CD14-positive monocyte (primary cell): ENCODE results near the gene RETREG1. TPM values are rescaled to one million over a fixed set of nuclear protein-coding genes. Genes with fewer than 3 reads are reported as not detected.

Experiments
- DNase-seq, 3 donors: peaks; one replicate each; pipeline ENCODE4 v3.0.0-alpha.2; 2011 to 2022
- H2AFZ ChIP-seq: 2 replicates; pipeline ENCODE4 v1.6.0; 2012; ENCODE audit warnings: mild to moderate bottlenecking, low read depth, low read length, inconsistent platforms; ENCODE audit not compliant: insufficient read depth, poor library complexity, severe bottlenecking
- H3K27ac ChIP-seq, 2 donors: 1 replicate in 1 of 2; 2 replicates in 1 of 2; pipeline ENCODE4 v1.5.1; 2012 to 2013; ENCODE audit warnings: low read length in 2 of 2, control low read depth in 1 of 2, inconsistent platforms in 1 of 2, low read depth in 1 of 2, mild to moderate bottlenecking in 1 of 2
- H3K27me3 ChIP-seq, 2 donors: one replicate each; pipeline versions ENCODE4 v1.6.0 to v1.6.1; 2011 to 2013; ENCODE audit warnings: low read length in 2 of 2; ENCODE audit not compliant: control insufficient read depth in 2 of 2, insufficient read depth in 2 of 2
- H3K36me3 ChIP-seq, 2 donors: replicated peaks in 1 of 2; 1 replicate in 1 of 2; 2 replicates in 1 of 2; pipeline versions ENCODE4 v1.5.1 to v1.6.1; 2012 to 2013; ENCODE audit warnings: low read length in 2 of 2, control low read depth in 1 of 2, inconsistent platforms in 1 of 2, mild to moderate bottlenecking in 1 of 2; ENCODE audit not compliant: insufficient read depth in 2 of 2, control insufficient read depth in 1 of 2
- H3K4me1 ChIP-seq, 2 donors: 1 replicate in 1 of 2; 2 replicates in 1 of 2; pipeline versions ENCODE4 v1.5.1 to v1.6.1; 2012 to 2013; ENCODE audit warnings: low read length in 2 of 2, control low read depth in 1 of 2, inconsistent platforms in 1 of 2, mild to moderate bottlenecking in 1 of 2, moderate library complexity in 1 of 2; ENCODE audit not compliant: insufficient read depth in 2 of 2, control insufficient read depth in 1 of 2
- H3K4me2 ChIP-seq: replicated peaks from 2 replicates; pipeline ENCODE3; 2012; ENCODE audit warnings: low read length, moderate library complexity, mild to moderate bottlenecking; ENCODE audit not compliant: poor library complexity, severe bottlenecking; ENCODE audit errors: extremely low read depth
- H3K4me3 ChIP-seq, 3 experiments: fragments of 200-600 bp in 1 of 3; sonication (generic) in 1 of 3; replicated peaks in 1 of 3; 1 replicate in 2 of 3; 2 replicates in 1 of 3; pipeline ENCODE4 v1.5.1; 2011 to 2013; ENCODE audit warnings: low read length in 3 of 3, mild to moderate bottlenecking in 3 of 3, control low read depth in 2 of 3, low read depth in 2 of 3, inconsistent platforms in 1 of 3, moderate library complexity in 1 of 3
- H3K79me2 ChIP-seq: 2 replicates; pipeline ENCODE4 v1.6.0; 2012; ENCODE audit warnings: mild to moderate bottlenecking, control low read depth, inconsistent platforms, low read length, moderate library complexity; ENCODE audit not compliant: insufficient read depth
- H3K9ac ChIP-seq: 2 replicates; pipeline ENCODE4 v1.6.0; 2017; ENCODE audit warnings: low read length, mild to moderate bottlenecking; ENCODE audit not compliant: insufficient read depth, poor library complexity, severe bottlenecking
- H3K9me3 ChIP-seq, 2 donors: replicated peaks in 1 of 2; 1 replicate in 1 of 2; 2 replicates in 1 of 2; pipeline versions ENCODE4 v1.5.1 to v1.6.1; 2012 to 2013; ENCODE audit warnings: low read length in 2 of 2, control low read depth in 1 of 2; ENCODE audit not compliant: control insufficient read depth in 1 of 2, insufficient read depth in 1 of 2
- H4K20me1 ChIP-seq: 2 replicates; pipeline ENCODE4 v1.6.0; 2012; ENCODE audit warnings: mild to moderate bottlenecking, low read length, control low read depth, moderate library complexity; ENCODE audit not compliant: insufficient read depth
- H3K27ac Mint-ChIP-seq, 7 donors: one replicate each; pipeline ENCODE4 v1.8.0; 2020; ENCODE audit warnings: mild to moderate bottlenecking in 7 of 7, mixed read lengths in 7 of 7, moderate library complexity in 6 of 7, inconsistent platforms in 2 of 7
- H3K27me3 Mint-ChIP-seq, 3 donors: one replicate each; pipeline ENCODE4 v1.8.0; 2021 to 2022; ENCODE audit warnings: low read depth in 3 of 3, mild to moderate bottlenecking in 3 of 3, mixed read lengths in 3 of 3, moderate library complexity in 3 of 3, inconsistent platforms in 1 of 3
- H3K36me3 Mint-ChIP-seq, 2 donors: one replicate each; pipeline ENCODE4 v1.8.0; 2020; ENCODE audit warnings: mixed read lengths in 2 of 2, inconsistent platforms in 1 of 2, mild to moderate bottlenecking in 1 of 2
- H3K4me1 Mint-ChIP-seq: one replicate; pipeline ENCODE4 v1.8.0; 2020; ENCODE audit warnings: mild to moderate bottlenecking, mixed read lengths
- H3K4me3 Mint-ChIP-seq, 2 donors: one replicate each; pipeline ENCODE4 v1.8.0; 2020; ENCODE audit warnings: mild to moderate bottlenecking in 2 of 2, mixed read lengths in 2 of 2, moderate library complexity in 1 of 2
- H3K9me3 Mint-ChIP-seq, 7 donors: one replicate each; pipeline ENCODE4 v1.8.0; 2020 to 2022; ENCODE audit warnings: mixed read lengths in 7 of 7, mild to moderate bottlenecking in 6 of 7, moderate library complexity in 6 of 7, inconsistent platforms in 2 of 7
- WGBS: methylation state at CpG from one replicate; pipeline ENCODE4 v1.1.5; 2013; ENCODE audit warnings: missing lambda C conversion rate; ENCODE audit not compliant: insufficient coverage; 5-methylcytosine and 5-hydroxymethylcytosine counted together
- intact Hi-C, 2 donors: fragments of 100-400 bp; cut with micrococcal nuclease; formaldehyde crosslinking; loops; one replicate each; pipeline versions ENCODE4 v1.15.0 to v1.15.1; 2023
- polyA plus RNA-seq, 3 donors: library from polyadenylated mRNA; depleted of rRNA in 1 of 3; unstranded in 2 of 3; stranded (reverse) in 1 of 3; fragments of 300-500 nt in 2 of 3; fragments of >200 nt in 1 of 3; fragmentation: Illumina TruSeq in 2 of 3; gene quantifications; 1 replicate in 2 of 3; 2 replicates in 1 of 3; pipeline ENCODE4 v1.2.3, GENCODE V29; 2012 to 2021
- TF ChIP-seq, protein P1 (sequence below): fragments of 200-600 bp; IDR thresholded peaks from one replicate; pipeline ENCODE4 v1.8.0; 2022; ENCODE audit warnings: antibody characterized with exemption, mild to moderate bottlenecking

The RETREG1 gene
- polyA plus RNA-seq, 3 donors = 3.5 to 6.4 (median 4.7) TPM

DNA sequence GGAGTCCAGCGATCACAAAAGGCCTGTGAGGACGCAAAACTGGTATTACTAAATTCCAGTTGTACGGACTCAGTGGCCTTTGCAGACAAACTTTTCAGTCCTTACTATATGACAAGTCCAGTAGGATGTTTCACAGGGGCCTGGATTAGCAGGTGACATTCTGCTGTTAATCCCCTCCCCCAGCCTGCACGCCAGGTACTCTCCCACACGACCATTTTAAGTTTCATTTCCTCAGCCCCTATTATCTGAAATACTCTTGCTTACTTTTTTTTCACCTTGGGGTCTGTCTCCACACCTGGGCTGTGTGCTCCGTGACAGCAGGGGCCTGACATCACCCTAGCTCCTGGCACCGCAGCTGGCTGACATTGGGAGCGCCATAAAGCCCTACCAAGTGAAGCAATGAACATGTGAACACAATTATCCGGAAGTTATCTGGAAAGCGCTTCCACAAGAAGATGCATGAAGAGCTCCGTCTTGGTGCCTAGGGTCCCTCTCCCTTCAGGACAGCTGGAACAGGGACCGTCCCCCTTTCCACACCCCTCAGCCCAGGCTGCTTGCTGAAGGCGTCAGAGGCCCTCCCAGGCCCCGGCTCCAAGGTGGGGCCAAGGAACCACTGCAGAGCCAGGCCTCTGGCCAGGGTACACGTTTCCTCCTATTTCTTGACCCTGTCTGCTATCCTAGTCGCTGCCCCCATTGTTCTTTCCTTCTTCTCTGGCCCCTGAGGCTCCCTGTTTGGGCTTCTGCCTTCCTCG is 111.5 kb downstream of the RETREG1 start:
- no peaks in the 10 kb centered on the region for H3K9me3 ChIP-seq
- H2AFZ ChIP-seq = no peak overlapping the region
- DNase-seq = no peak
- no peak overlapping the region for H3K4me2 ChIP-seq
- no peaks in the 10 kb centered on the region for H3K36me3 ChIP-seq
- TF ChIP-seq, protein P1, sequence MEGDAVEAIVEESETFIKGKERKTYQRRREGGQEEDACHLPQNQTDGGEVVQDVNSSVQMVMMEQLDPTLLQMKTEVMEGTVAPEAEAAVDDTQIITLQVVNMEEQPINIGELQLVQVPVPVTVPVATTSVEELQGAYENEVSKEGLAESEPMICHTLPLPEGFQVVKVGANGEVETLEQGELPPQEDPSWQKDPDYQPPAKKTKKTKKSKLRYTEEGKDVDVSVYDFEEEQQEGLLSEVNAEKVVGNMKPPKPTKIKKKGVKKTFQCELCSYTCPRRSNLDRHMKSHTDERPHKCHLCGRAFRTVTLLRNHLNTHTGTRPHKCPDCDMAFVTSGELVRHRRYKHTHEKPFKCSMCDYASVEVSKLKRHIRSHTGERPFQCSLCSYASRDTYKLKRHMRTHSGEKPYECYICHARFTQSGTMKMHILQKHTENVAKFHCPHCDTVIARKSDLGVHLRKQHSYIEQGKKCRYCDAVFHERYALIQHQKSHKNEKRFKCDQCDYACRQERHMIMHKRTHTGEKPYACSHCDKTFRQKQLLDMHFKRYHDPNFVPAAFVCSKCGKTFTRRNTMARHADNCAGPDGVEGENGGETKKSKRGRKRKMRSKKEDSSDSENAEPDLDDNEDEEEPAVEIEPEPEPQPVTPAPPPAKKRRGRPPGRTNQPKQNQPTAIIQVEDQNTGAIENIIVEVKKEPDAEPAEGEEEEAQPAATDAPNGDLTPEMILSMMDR = no peak
- Mint-ChIP-seq H3K36me3 (no peaks in the 10 kb centered on the region), H3K4me3 (no peak overlapping the region), H3K4me1 (peaks cover 16% of the 10 kb centered on the region), H3K27me3 (peaks cover 0 to 1% (median 0%) of the 10 kb centered on the region in 3 donors), H3K9me3 (peaks cover 0 to 2% (median 0%) of the 10 kb centered on the region in 7 donors), H3K27ac (no peak overlapping the region)
- WGBS = 89% methylated on average over 17 of the region's 17 CpGs
- intact Hi-C loops = no loop called here
- no peak overlapping the region for H3K4me3 ChIP-seq
- no peak overlapping the region for H3K27ac ChIP-seq
- no peak overlapping the region for H3K9ac ChIP-seq
- H3K79me2 ChIP-seq = no peaks in the 10 kb centered on the region
- H3K4me1 ChIP-seq = peaks cover 0 to 11% of the 10 kb centered on the region in 2 donors
- H3K27me3 ChIP-seq = no peaks in the 10 kb centered on the region
- H4K20me1 ChIP-seq = no peaks in the 10 kb centered on the region

DNA sequence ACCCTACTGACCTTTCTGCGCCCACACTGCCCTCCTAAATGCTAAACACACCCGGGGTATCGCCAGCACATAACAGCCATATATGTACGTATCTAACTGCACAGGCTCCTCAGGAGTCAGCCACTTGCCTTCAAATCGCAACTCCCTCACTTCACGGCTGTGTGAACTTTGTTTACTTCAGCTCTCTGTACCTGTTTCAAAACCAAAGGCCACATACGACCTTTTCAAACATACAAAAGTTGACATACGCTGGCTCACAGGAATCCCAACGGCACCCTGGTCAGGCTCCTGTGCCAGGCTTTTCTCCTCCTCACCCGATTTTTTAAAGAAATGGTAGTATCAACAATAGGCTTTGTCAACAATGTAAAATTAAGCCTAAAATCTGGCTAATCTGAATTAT is 112.2 kb downstream of the RETREG1 start:
- Histone ChIP-seq H2AFZ (no peak overlapping the region), H3K27me3 (no peaks in the 10 kb centered on the region), H3K27ac (no peak overlapping the region), H3K9ac (no peak overlapping the region), H3K4me2 (no peak overlapping the region), H3K9me3 (no peaks in the 10 kb centered on the region), H3K36me3 (no peaks in the 10 kb centered on the region), H3K4me1 (peaks cover 0 to 8% of the 10 kb centered on the region in 2 donors), H4K20me1 (no peaks in the 10 kb centered on the region), H3K79me2 (no peaks in the 10 kb centered on the region), H3K4me3 (no peak overlapping the region)
- Mint-ChIP-seq H3K9me3 (peaks cover 0 to 4% (median 0%) of the 10 kb centered on the region in 7 donors), H3K36me3 (peaks cover 0 to 2% of the 10 kb centered on the region in 2 donors), H3K27ac (no peak overlapping the region), H3K4me3 (no peak overlapping the region), H3K27me3 (peaks cover 0 to 1% (median 0%) of the 10 kb centered on the region in 3 donors), H3K4me1 (peaks cover 12% of the 10 kb centered on the region)
- intact Hi-C loops = no loop called here
- TF ChIP-seq, protein P1 = no peak
- DNase-seq = no peak
- over 99% methylated on average over 8 of the region's 10 CpGs for WGBS
